ENCODE data around the gene RELN. TPM values are rescaled to one million over a fixed set of nuclear protein-coding genes. Genes with fewer than 3 reads are reported as not detected.

Gene RELN
- total RNA-seq, 4 donors from 2014 or later, result 1.8 to 47.4 (median 6.7) TPM

DNA sequence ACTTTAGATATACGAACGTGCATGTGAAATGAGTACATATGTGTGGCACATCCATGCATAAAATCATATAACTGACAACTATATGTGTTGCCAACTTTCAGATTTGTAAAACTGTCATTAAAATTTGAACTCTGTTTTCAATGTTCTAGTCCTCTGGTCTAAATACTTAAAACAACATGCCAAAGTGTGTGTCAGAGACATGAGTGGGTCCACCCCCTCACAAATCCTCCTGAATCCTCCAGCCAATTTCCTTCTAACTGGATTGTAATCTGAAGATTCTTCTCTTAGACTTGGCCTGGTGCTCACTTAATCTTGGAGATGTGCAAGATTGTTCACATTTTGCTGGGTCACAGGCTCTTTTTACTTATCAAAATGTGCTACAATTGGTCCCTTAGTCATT, 184.1 kb downstream of the RELN start:
- no peak for TF ChIP-seq POLR2A (IDR thresholded peaks at IDR 0.05)
- TF ChIP-seq, protein P1, sequence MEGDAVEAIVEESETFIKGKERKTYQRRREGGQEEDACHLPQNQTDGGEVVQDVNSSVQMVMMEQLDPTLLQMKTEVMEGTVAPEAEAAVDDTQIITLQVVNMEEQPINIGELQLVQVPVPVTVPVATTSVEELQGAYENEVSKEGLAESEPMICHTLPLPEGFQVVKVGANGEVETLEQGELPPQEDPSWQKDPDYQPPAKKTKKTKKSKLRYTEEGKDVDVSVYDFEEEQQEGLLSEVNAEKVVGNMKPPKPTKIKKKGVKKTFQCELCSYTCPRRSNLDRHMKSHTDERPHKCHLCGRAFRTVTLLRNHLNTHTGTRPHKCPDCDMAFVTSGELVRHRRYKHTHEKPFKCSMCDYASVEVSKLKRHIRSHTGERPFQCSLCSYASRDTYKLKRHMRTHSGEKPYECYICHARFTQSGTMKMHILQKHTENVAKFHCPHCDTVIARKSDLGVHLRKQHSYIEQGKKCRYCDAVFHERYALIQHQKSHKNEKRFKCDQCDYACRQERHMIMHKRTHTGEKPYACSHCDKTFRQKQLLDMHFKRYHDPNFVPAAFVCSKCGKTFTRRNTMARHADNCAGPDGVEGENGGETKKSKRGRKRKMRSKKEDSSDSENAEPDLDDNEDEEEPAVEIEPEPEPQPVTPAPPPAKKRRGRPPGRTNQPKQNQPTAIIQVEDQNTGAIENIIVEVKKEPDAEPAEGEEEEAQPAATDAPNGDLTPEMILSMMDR (IDR thresholded peaks at IDR 0.05), result no peak
- no peak overlapping the region for H3K4me3 ChIP-seq
- H3K27ac ChIP-seq, result no peak overlapping the region
- no peaks in the 10 kb centered on the region for H3K4me1 ChIP-seq
- DNase-seq, result no peak
- intact Hi-C loops (cut with DNase I; ENCODE audit: low total_unique reads), result no loop called here
- H3K27me3 ChIP-seq, result no peaks in the 10 kb centered on the region
- H3K9me3 ChIP-seq, result no peaks in the 10 kb centered on the region
- H3K36me3 ChIP-seq, result no peaks in the 10 kb centered on the region

DNA sequence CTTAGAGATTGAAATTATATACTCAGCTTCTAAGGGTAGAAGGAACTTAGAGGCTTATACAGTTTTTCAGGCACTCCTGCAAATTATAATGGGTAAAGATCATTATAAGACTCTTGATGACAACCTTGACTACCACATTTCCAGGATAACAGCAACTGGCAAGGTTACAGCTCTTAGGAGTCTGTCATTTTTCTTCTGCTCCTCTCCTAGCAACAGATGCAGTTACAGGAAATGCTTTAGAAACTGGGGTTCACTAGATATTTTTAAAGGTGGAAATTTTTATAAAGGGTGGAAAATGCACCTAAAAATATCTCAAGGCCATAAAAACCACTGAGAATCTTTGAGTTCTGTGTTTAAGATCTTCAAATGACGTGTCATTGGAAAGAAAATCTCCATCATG, 185.8 kb downstream of the RELN start:
- Histone ChIP-seq H3K36me3 (no peaks in the 10 kb centered on the region), H3K9me3 (no peaks in the 10 kb centered on the region), H3K4me1 (no peaks in the 10 kb centered on the region), H3K4me3 (no peak overlapping the region), H3K27me3 (no peaks in the 10 kb centered on the region), H3K27ac (no peak overlapping the region)
- DNase-seq, result no peak
- TF ChIP-seq, protein P1 (IDR thresholded peaks at IDR 0.05), result no peak
- TF ChIP-seq POLR2A (IDR thresholded peaks at IDR 0.05), result no peak
- intact Hi-C loops (cut with DNase I; ENCODE audit: low total_unique reads), result no loop called here

DNA sequence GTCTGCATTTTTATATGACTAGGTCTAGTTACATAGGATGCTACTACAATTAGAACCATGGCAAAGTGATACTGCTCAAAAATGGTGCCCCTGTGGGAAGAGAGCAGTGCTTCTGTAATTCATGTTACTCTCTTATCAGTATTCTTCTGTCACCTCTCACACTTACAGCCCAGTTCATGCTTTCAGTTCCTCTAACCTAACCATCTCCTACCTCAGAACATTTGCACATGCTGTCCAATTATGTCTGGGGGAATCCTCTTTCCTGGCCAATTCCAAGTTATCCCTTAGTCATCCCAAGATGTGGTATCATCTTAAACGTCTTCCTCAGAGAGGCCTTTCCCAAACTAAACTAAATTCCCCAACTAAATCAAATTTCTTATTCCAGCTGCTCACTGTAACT, 190.2 kb downstream of the RELN start:
- no peak for DNase-seq
- intact Hi-C loops (cut with DNase I; ENCODE audit: low total_unique reads), result no loop called here
- no peaks in the 10 kb centered on the region for H3K27me3 ChIP-seq
- H3K4me3 ChIP-seq, result no peak overlapping the region
- H3K27ac ChIP-seq, result no peak overlapping the region
- TF ChIP-seq, protein P1 (IDR thresholded peaks at IDR 0.05), result no peak
- TF ChIP-seq POLR2A (IDR thresholded peaks at IDR 0.05), result no peak
- H3K36me3 ChIP-seq, result no peaks in the 10 kb centered on the region
- H3K4me1 ChIP-seq, result no peaks in the 10 kb centered on the region
- H3K9me3 ChIP-seq, result no peaks in the 10 kb centered on the region

DNA sequence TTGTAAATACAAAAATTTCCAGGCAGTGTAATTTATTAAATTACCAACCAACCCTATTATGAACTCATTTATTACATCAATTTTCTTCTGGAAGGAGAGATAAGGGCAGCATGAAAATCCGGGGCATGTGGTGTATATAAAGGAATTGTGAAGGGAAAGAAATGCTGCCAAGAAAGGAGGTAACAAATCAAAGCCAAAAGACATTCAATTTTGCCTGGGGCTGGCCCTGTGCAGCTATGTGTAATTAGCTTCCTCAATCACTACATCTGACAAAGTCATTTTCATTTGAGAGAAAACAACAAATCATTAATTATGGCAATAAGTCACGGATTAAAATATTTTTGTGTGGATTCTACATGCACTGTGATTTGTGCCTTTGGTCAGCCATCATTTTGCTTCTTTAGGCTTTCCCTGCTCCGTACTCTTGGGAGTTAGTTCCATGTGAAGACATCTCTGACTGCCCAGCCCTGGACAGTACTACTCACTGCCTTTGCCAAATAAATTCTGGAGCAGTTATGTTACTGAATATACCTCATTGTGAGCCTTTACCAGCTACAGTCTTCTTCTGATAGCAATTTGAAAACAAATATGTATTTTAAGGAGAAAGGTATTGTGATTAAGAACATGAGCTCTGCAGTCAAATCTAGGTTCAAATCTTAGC, 191.7 kb downstream of the RELN start:
- intact Hi-C loops (cut with DNase I; ENCODE audit: low total_unique reads), result no loop called here
- Histone ChIP-seq H3K36me3 (no peaks in the 10 kb centered on the region), H3K4me1 (no peaks in the 10 kb centered on the region), H3K27me3 (no peaks in the 10 kb centered on the region), H3K9me3 (no peaks in the 10 kb centered on the region), H3K27ac (no peak overlapping the region), H3K4me3 (no peak overlapping the region)
- no peak for DNase-seq
- TF ChIP-seq POLR2A (IDR thresholded peaks at IDR 0.05), result no peak
- TF ChIP-seq, protein P1 (IDR thresholded peaks at IDR 0.05), result no peak

DNA sequence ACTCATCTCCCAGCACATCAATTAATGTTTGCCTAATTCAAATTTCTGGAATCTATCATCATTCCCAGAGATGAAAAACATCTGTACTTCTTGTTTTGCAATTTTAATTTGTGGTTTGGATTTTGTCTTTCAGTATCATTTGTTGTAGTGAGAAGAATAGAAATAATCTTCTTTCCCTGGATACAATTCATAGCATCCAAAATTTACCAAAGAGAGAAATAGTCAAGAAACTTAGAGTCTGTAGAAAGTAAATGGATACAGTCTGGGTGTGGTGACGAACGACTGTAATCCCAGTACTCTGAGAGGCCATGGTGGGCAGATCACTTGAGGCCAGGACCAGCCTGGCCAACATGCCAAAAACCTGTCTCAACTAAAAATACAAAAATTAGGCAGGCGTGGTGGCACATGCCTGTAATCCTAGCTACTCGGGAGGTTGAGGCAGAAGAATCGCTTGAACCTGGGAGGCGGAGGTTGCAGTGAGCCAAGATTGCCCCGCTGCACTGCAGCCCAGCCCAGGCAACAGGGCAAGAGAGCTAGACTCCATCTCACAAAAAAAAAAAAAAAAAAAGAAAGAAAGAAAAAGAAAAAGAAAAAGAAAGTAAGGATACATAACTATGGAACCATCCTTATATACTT, 193.0 kb downstream of the RELN start:
- no peak overlapping the region for H3K27ac ChIP-seq

More for the DNA sequence above, 193.0 kb downstream of the RELN start:
- Histone ChIP-seq H3K36me3 (no peaks in the 10 kb centered on the region), H3K4me3 (no peak overlapping the region), H3K27me3 (no peaks in the 10 kb centered on the region), H3K4me1 (no peaks in the 10 kb centered on the region), H3K9me3 (no peaks in the 10 kb centered on the region)
- intact Hi-C loops (cut with DNase I; ENCODE audit: low total_unique reads), result no loop called here
- DNase-seq, result no peak
- no peak for TF ChIP-seq POLR2A (IDR thresholded peaks at IDR 0.05)
- TF ChIP-seq, protein P1 (IDR thresholded peaks at IDR 0.05), result no peak
